HepG2 (cell line): ENCODE data around the gene KIF1C. TPM values are rescaled to one million over a fixed set of nuclear protein-coding genes. Genes with fewer than 3 reads are reported as not detected.

ENCODE experiments used
- ARID5B ChIP-seq: IDR thresholded peaks from 2 replicates; pipeline ENCODE4 v1.4.0; 2020; ENCODE audit warnings: mild to moderate bottlenecking, missing genetic modification reagents
- ATAD3A ChIP-seq: sonication (generic); formaldehyde crosslinking; IDR thresholded peaks from 2 replicates; pipeline ENCODE4 v1.4.0; 2020; ENCODE audit warnings: missing genetic modification reagents
- CSRNP1 ChIP-seq: sonication (generic); formaldehyde crosslinking; IDR thresholded peaks from 2 replicates; pipeline ENCODE4 v1.8.1; 2023; ENCODE audit warnings: mild to moderate bottlenecking, missing genetic modification reagents
- DNMT3B ChIP-seq: conservative IDR thresholded peaks from 2 replicates; pipeline ENCODE4 v1.6.1; 2016; ENCODE audit warnings: missing biosample characterization, control low read depth
- ETS1 ChIP-seq: sonication (generic); formaldehyde crosslinking; IDR thresholded peaks from 2 replicates; pipeline ENCODE4 v1.4.0; 2020; ENCODE audit warnings: missing genetic modification reagents
- GPN1 ChIP-seq: sonication (generic); formaldehyde crosslinking; IDR thresholded peaks from 2 replicates; pipeline ENCODE4 v1.5.1; 2020; ENCODE audit warnings: missing genetic modification reagents, borderline replicate concordance
- ISL2 ChIP-seq: sonication (generic); formaldehyde crosslinking; IDR thresholded peaks from 2 replicates; pipeline ENCODE4 v1.5.0; 2020; ENCODE audit warnings: missing genetic modification reagents
- ONECUT2 ChIP-seq: sonication (generic); formaldehyde crosslinking; IDR thresholded peaks from 2 replicates; pipeline ENCODE4 v1.4.0; 2020; ENCODE audit warnings: missing genetic modification reagents
- PCBP1 ChIP-seq: fragments of 200-400 bp; formaldehyde crosslinking; IDR thresholded peaks from 2 replicates; pipeline ENCODE4 v1.6.1; 2017; ENCODE audit warnings: mild to moderate bottlenecking, low read depth, low read length, borderline replicate concordance
- RCOR2 ChIP-seq: IDR thresholded peaks from 2 replicates; pipeline ENCODE4 v1.6.1; 2016; ENCODE audit warnings: missing biosample characterization, missing genetic modification reagents
- RERE ChIP-seq: IDR thresholded peaks from 2 replicates; pipeline ENCODE4 v1.6.1; 2016; ENCODE audit warnings: low read depth, missing genetic modification reagents, missing compliant biosample characterization
- SMAD9 ChIP-seq: sonication (generic); formaldehyde crosslinking; IDR thresholded peaks from 2 replicates; pipeline ENCODE4 v1.5.1; 2020; ENCODE audit warnings: mild to moderate bottlenecking, missing genetic modification reagents
- SP2 ChIP-seq: sonication (generic); formaldehyde crosslinking; IDR thresholded peaks from 2 replicates; pipeline ENCODE4 v1.5.1; 2020; ENCODE audit warnings: mild to moderate bottlenecking, missing genetic modification reagents
- ZNF235 ChIP-seq: sonication (generic); formaldehyde crosslinking; IDR thresholded peaks from 2 replicates; pipeline ENCODE4 v1.8.1; 2023; ENCODE audit warnings: mild to moderate bottlenecking, missing genetic modification reagents, borderline replicate concordance
- ZNF550 ChIP-seq: sonication (generic); formaldehyde crosslinking; IDR thresholded peaks from 2 replicates; pipeline ENCODE4 v1.4.0; 2020; ENCODE audit warnings: mild to moderate bottlenecking, missing genetic modification reagents, borderline replicate concordance
- ZNF703 ChIP-seq: sonication (generic); formaldehyde crosslinking; IDR thresholded peaks from 2 replicates; pipeline ENCODE4 v1.5.1; 2020; ENCODE audit warnings: missing genetic modification reagents, mild to moderate bottlenecking, moderate library complexity, borderline replicate concordance
- ZNF720 ChIP-seq: sonication (generic); formaldehyde crosslinking; IDR thresholded peaks from 2 replicates; pipeline ENCODE4 v1.4.0; 2020; ENCODE audit warnings: missing genetic modification reagents
- ZNF776 ChIP-seq: sonication (generic); formaldehyde crosslinking; IDR thresholded peaks from 2 replicates; pipeline ENCODE4 v1.4.0; 2020; ENCODE audit warnings: mild to moderate bottlenecking, missing genetic modification reagents
- polyA plus RNA-seq, 8 experiments: library from polyadenylated mRNA; depleted of rRNA in 3 of 8; stranded (reverse) in 7 of 8; unstranded in 1 of 8; fragments of >200 nt; fragmentation: Illumina TruSeq in 4 of 8; extraction: Trizol in 4 of 8; gene quantifications; 2 replicates each; pipeline versions ENCODE4 v1.2.1 to v1.2.3, GENCODE V29; 2011 to 2016; ENCODE audit warnings: low read depth in 4 of 8, missing spikeins in 1 of 8, mixed read lengths in 1 of 8; ENCODE audit not compliant: insufficient read depth in 1 of 8
- total RNA-seq, 5 experiments: library from RNA; depleted of rRNA; stranded (reverse); fragments of >200 nt; fragmentation: Illumina TruSeq; extraction: Trizol; gene quantifications; 2 replicates each; pipeline ENCODE4 v1.2.3, GENCODE V29; 2016; ENCODE audit warnings: low read depth in 1 of 5

Gene KIF1C
- total and polyA plus RNA-seq, 2 of the 13 experiments (the other 11 are each of a cell fraction or from before 2014, with no cell fraction given) = 70.0 to 104 TPM

GRCh38 chr17:4966844-4967538 is 30.8 kb upstream of the KIF1C start (continued):
- no peak for TF ChIP-seq ZNF235 (CRISPR knock-in tag)
- TF ChIP-seq ATAD3A = no peak
- no peak for TF ChIP-seq ZNF776 (CRISPR knock-in tag)
- TF ChIP-seq RCOR2 (CRISPR knock-in tag) = no peak
- TF ChIP-seq SP2 (CRISPR knock-in tag) = peak; percentile 98
- no peak for TF ChIP-seq DNMT3B (CRISPR knock-in tag)
- no peak for TF ChIP-seq ZNF720 (CRISPR knock-in tag)
- no peak for TF ChIP-seq ZNF550 (CRISPR knock-in tag)
- TF ChIP-seq ARID5B (CRISPR knock-in tag) = no peak
- TF ChIP-seq ZNF703 (CRISPR knock-in tag) = no peak
- TF ChIP-seq RERE (CRISPR knock-in tag) = no peak
- no peak for TF ChIP-seq GPN1 (CRISPR knock-in tag)
- TF ChIP-seq CSRNP1 (CRISPR knock-in tag) = no peak
- TF ChIP-seq ETS1 = no peak
- TF ChIP-seq PCBP1 = no peak
- TF ChIP-seq ONECUT2 = no peak
- no peak for TF ChIP-seq SMAD9 (CRISPR knock-in tag)
- no peak for TF ChIP-seq ISL2
